HG03095 (cell line): Measurements from ENCODE around the gene EFCAB8.
"Not testable (repeated sequence)": the region's sequence is repeated elsewhere in the genome, so short reads cannot be mapped to it uniquely, and the experiment has no call there.

Experiments
- ATAC-seq: cut with Tn5 transposase; IDR thresholded peaks from one replicate; pipeline ENCODE4 v1.9.1; 2021; ENCODE audit warnings: moderate library complexity; ENCODE audit not compliant: unreplicated experiment

Gene EFCAB8

GRCh38 chr20:32969356-32970114 lies 110.8 kb downstream of the EFCAB8 start:
- ATAC-seq: no peak

DNA sequence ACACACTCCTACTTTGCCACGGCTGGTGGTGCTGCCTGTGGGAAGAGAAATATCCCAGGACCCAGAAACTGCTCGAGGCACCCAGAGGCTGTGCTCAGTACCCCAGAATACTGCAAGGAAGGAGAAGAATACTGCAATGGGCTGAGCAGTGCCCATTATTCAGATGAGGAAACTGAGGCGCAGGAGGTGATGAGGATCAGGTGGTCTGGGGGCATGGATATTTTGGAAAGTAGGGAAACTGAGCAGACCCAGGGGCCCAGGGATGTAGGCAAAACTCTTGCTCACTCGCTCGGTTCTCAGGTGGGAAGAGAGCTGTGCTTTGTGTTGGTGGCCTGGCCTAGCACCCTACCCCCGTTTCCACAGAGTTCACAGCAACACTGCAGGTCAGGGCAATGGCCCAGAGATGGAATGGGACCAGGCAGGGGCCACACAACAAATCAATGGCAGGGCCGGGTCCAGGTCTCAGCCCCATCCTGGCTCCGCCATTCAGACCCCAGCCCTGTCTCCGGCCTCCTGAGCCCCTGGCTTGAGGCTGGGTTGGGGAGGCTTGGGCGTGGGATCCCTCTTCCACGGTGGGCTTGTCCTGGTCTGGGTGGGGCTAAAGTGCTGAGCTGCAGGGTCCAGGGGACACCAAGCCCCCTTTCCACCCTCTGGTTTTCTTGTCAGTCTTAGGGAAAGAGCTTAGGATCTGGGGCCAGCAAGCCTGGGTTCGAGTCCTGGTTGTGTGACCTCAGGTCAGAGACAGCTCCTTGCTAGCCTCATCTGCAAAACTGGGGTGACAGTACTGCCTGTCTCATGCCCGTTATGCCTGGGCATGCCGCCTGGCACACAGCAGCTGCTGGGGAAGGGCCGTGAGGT lies 111.6 kb downstream of the EFCAB8 start:
- ATAC-seq: no peak

- no peak for ATAC-seq
Observed at GRCh38 chr20:32970973-32971300, 112.2 kb downstream of the EFCAB8 start.

- peak; percentile 10 for ATAC-seq
Observed at GRCh38 chr20:32971703-32972161, 113.0 kb downstream of the EFCAB8 start.

DNA sequence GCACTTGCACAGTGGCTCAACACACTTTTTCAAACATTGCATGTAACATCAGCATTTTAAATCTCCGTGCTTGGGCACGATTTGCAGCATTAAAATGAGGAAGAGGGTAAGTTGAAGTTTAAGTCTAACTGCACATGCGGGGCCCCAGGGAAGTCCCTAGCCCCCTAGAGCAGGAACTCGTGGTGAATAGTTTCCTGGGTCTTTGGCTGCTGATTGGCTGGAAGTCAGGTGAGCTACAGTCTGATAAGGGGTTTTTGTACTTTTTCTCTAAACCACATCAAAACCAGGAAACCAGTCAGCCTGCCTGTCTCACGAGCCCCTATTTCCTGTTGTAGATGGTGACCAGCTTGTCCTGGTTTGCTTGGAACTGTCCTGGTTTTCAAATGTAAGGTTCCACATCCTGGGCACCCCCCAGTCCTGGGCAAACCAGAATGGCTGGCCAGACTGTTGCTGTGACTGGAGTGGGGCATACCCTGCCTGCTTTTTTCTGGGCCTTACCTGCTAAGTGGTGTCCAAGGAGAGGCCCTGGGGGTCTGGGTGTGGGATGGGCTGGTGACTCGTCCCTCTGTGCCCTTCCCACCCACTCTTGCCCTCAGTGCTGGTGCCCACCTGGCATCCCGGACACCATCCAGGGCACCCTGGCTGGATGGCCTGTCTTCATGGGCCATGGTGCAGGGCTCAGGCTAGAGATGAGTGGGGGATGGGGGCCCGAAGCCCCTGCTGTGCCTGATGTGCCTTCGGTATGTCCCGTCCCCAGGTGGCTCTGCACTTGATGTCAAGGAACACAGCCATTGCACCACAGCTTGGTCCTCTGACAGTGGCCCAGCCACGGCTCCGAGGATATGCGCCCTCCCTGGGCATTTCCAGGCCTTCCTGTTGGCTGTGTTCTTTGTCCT lies 113.7 kb downstream of the EFCAB8 start:
- ATAC-seq: peak; percentile 84

DNA sequence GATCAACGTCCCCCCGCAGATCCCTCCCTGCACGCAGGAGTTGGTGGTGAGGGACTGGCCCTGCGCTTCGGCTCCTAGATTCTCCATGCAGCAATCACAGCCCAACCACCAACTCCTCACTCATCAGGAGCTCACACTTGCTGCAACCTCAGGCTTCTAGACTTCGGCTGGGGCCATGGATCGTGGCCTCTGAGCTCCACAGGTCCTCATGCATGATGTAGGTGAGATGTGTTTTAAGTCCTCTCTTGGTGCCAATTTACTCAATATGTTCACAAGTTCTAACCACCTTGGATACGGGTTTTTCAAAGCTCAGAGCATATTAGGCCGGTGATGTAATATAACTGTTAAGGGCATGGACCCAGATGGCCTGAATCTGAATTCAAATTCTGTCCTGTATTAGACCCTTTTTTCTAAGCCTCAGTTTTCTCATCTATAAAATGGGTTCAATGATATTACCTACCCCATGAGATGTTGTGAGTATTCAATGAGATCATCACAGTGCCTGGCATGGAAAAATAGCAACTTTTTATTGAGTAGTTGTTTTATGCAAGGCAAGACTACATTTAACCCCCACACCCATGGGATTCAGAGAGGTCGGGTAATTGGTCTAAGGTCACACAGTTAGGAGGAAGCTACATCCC lies 114.5 kb downstream of the EFCAB8 start:
- ATAC-seq: no peak

DNA sequence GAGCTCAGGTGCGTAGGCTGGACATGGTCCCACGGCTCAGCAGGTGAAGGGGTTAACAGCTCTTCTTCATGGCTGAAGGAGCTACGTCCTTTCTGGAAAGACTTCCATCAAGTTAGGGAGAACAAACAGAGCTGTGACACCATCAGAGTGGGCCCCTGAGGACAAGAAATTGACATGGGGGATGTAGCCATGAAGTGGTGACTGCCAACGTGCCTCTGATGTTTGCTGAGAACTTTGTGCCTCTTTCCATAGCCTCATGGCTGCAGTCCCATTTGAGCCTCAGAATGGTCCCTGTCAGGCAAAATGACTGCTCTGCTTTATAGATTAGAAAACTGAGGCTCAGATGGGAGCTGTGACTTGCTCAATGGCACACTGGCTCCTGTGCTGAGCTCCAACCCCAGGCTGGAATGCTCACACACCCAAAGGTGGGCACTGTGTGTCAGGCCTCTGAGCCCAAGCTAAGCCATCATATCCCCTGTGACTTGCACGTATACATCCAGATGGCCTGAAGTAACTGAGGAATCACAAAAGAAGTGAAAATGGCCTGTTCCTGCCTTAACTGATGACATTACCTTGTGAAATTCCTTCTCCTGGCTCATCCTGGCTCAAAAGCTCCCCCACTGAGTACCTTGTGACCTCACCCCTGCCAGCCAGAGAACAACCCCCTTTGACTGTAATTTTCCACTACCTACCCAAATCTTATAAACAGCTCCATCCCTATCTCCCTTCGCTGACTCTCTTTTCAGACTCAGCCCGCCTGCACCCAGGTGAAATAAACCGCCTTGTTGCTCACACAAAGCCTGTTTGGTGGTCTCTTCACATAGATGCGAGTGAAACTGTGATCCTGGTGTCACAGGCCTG lies 115.7 kb downstream of the EFCAB8 start:
- ATAC-seq: not testable (repeated sequence)

- not testable (repeated sequence) for ATAC-seq
Observed at GRCh38 chr20:32975121-32975520, 116.4 kb downstream of the EFCAB8 start.

DNA sequence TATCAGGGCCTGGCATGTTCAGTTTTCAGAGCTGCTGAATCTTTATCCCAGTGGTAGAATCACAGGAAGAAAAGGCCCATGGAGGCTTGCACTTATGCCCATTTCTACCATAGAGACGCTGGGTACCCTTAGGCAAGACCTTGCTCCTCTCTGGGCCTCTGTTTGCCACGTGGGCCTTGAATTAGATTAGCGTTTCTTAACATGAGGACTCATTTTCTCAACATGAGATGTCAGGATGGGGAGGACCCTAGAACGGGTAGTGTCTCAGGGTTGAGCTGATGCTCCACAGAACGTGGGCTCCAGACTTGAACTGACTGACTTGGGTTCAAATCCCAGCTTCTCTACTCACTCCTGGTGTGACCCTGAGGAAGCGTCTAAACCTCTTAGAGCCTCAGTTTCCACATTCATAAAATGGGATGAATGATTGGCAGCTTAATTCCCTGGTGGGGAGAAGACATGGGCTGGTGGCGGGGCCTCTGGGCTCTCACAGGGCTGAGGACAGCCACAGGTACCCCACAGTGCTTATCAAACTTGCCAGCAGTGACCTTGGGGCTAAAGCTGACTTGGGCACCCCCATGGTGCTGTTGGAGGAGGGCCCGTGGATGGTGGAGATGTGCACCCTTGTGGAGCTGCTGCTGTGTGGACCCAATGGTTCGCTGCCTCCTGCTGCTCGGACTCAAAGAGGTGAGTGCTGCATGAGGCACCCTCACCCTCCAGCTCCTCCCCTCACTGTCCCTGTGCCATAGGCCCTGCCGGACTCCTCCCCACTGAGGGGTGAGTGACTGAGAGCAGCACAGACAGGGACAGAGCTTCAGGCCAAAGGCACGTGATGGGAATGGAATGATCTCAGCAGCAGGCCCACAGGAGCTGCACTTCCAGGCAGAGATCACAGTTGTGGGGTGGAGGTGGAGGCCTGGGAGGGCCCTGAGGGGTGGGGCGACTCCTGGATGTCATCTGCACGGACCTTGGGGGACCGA lies 117.3 kb downstream of the EFCAB8 start:
- no peak for ATAC-seq

GRCh38 chr20:32976746-32977145 lies 118.0 kb downstream of the EFCAB8 start:
- no peak for ATAC-seq

DNA sequence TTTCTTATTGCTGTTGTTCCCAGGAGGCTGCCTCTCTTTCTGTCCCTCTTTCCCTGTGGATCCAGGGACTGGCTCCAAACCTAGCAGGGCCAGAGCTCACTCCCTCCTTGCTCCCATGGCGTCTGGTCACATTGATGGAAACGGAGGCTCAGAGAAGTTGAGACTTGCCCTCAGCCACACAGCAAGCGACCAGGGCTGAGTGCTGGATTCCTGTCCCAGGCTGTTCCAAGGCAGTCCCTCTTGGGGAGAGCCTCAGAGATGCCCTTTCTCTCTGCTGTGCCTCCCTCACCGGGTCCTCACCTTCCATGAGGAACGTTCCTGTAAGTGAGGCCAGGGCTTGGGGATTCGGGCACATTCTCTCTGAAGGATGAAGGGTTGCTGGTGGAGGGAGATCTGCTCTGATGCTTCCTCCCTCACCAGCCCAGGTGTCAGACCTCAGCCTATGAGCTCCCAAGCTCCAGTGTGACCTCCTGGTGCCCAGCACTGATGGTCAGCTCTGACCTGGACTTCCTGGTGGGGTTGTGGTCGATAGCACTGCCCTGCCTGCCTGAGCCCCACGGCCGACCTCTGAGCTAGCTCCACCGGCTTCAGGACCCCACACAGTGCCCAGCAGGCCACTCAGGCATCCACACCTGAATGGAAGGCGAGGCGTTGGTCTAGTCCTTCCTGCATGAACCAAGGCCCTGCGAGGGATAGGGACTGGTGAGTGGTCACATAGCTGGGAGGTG lies 118.7 kb downstream of the EFCAB8 start:
- no peak for ATAC-seq

DNA sequence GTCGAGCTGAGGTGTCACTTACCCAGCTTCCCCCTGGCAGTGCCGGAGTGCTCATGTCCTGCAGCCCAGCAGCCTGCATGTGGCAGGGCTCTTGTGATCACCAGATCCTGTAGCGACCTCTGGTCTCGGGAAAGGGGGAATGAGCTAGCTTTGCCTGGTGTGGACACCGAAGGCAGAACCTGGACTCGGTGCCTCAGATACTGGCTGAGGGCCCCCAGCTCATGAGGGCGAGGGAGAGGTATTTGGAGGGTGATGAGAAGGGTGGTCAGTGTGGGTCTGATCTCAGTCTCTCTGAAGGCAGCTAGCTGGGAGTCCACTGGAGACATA lies 119.2 kb downstream of the EFCAB8 start:
- no peak for ATAC-seq

- no peak for ATAC-seq
Observed at GRCh38 chr20:32979201-32979998, 120.7 kb downstream of the EFCAB8 start.

GRCh38 chr20:32980131-32980941 lies 121.6 kb downstream of the EFCAB8 start:
- no peak for ATAC-seq

DNA sequence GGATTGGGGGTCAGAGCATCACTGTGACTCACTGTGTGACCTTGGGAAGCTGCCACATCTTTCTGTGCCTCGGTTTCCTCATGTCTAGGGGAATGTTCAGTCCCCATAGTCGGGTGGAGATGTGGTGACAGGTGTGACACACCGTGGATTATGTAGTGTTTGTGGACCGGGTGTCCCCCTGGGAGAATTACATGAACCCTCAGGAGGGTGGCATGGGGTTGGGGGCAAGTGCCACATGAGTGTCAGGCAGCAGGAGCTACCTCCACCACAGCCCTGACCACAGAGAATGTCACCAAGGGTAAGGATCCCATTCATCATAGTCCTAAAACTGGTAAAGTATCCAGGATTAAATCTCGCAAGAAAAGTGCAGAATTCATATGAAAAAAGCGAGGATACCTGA lies 122.3 kb downstream of the EFCAB8 start:
- no peak for ATAC-seq
